Measurements from ENCODE around the gene RRP1. TPM values are rescaled to one million over a fixed set of nuclear protein-coding genes. Genes with fewer than 3 reads are reported as not detected.

RRP1 gene
- total RNA-seq, 2 donors from 2014 or later: 5.7 to 10.0 TPM

GRCh38 chr21:43829575-43830119 is 40.3 kb downstream of the RRP1 start:
- Histone ChIP-seq H3K36me3 (no peaks in the 10 kb centered on the region), H3K4me1 (no peaks in the 10 kb centered on the region), H3K27me3 (no peaks in the 10 kb centered on the region), H3K9me3 (no peaks in the 10 kb centered on the region), H3K27ac (no peak overlapping the region), H3K4me3 (no peak overlapping the region)
- no peak for DNase-seq (ENCODE audit: low spot score)
- TF ChIP-seq, protein P1, sequence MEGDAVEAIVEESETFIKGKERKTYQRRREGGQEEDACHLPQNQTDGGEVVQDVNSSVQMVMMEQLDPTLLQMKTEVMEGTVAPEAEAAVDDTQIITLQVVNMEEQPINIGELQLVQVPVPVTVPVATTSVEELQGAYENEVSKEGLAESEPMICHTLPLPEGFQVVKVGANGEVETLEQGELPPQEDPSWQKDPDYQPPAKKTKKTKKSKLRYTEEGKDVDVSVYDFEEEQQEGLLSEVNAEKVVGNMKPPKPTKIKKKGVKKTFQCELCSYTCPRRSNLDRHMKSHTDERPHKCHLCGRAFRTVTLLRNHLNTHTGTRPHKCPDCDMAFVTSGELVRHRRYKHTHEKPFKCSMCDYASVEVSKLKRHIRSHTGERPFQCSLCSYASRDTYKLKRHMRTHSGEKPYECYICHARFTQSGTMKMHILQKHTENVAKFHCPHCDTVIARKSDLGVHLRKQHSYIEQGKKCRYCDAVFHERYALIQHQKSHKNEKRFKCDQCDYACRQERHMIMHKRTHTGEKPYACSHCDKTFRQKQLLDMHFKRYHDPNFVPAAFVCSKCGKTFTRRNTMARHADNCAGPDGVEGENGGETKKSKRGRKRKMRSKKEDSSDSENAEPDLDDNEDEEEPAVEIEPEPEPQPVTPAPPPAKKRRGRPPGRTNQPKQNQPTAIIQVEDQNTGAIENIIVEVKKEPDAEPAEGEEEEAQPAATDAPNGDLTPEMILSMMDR (IDR thresholded peaks at IDR 0.05): no peak

GRCh38 chr21:43832158-43832550 is 42.8 kb downstream of the RRP1 start:
- TF ChIP-seq, protein P1 (IDR thresholded peaks at IDR 0.05): no peak
- no peaks in the 10 kb centered on the region for H3K36me3 ChIP-seq
- H3K27me3 ChIP-seq: no peaks in the 10 kb centered on the region
- H3K27ac ChIP-seq: no peak overlapping the region
- no peak for DNase-seq (ENCODE audit: low spot score)
- no peaks in the 10 kb centered on the region for H3K4me1 ChIP-seq
- H3K9me3 ChIP-seq: no peaks in the 10 kb centered on the region
- H3K4me3 ChIP-seq: no peak overlapping the region

DNA sequence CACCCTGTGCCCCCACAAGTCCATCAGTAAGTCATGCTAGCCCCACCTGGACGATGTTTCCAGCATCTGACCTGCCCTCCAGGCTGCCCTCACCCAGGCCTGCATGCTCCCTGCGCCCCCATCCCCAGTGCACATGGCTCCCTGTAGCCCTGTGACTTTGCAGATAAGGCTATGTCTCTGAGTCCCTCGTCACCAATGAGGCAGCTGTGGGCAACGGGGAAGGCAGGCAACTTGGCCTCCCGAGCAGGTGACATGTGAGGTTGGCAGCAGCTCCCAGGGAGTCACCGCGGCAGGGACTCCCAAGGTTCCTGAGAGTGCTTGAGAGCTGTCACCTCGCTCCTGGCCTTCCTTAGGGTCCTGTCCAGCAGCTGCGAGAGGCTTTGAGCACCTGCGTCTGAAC is 43.3 kb downstream of the RRP1 start:
- DNase-seq (ENCODE audit: low spot score): no peak
- Histone ChIP-seq H3K4me3 (no peak overlapping the region), H3K27me3 (no peaks in the 10 kb centered on the region), H3K27ac (no peak overlapping the region), H3K9me3 (no peaks in the 10 kb centered on the region), H3K4me1 (no peaks in the 10 kb centered on the region), H3K36me3 (no peaks in the 10 kb centered on the region)
- TF ChIP-seq, protein P1 (IDR thresholded peaks at IDR 0.05): no peak

DNA sequence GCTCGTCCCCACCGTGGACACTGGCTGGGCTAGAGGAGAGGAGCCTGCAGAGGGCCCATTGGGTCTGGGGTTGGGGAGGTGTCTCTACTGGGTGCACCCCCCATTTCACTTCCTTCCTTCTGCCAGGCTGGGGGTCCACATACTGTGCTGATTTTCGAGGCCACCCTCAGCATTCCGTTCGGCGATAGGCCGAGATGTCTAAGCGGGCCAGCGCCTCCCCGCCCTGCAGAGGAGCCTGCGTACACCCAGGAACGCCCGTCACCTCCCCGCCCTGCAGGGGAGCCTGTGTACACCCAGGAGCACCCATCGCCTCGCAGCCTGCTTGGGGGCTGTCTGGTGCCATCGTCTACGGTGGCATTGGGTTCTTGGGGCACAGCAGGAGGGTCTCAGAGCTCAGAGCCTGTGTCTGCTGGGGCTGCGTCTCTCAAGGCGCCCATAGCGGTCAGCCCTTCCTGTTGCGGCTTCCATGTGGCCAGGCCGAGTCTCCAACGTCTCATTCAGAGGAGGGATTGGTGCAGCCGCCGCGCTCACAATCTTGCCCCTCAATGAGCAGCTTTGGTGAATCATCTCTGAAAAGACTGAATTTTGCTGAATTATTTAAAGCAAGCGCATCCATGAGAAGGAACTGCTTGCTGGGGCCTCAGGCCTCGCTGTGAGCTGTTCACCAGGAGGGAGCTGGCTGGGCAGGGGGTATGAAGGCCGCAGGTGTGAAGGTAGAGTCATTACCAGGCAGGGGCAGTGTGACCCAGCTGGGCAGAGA is 44.9 kb downstream of the RRP1 start:
- Histone ChIP-seq H3K4me3 (no peak overlapping the region), H3K36me3 (no peaks in the 10 kb centered on the region), H3K27me3 (no peaks in the 10 kb centered on the region), H3K27ac (no peak overlapping the region), H3K4me1 (no peaks in the 10 kb centered on the region), H3K9me3 (no peaks in the 10 kb centered on the region)
- TF ChIP-seq, protein P1 (IDR thresholded peaks at IDR 0.05): no peak
- no peak for DNase-seq (ENCODE audit: low spot score)

DNA sequence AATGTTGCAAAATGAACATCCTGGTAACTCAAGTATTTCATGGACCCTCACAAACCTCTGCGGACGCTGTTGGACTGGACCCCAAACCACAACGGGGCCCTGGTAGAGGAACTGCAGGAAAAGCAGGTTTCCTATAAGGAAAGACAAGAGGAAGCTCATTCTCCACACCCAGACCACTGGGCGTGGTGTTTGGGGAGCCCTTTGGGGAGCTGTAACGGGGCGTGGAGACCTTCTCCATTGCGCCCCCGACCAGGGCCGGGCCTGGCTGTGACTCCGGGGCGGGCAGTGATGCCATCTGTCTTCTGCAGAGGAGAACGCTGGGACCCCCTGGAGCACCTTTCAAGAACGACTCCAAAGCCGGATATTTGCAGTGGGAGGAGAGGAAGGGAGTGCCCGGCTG is 45.7 kb downstream of the RRP1 start:
- no peak for DNase-seq (ENCODE audit: low spot score)
- H3K36me3 ChIP-seq: no peaks in the 10 kb centered on the region
- no peaks in the 10 kb centered on the region for H3K9me3 ChIP-seq
- H3K27ac ChIP-seq: no peak overlapping the region
- TF ChIP-seq, protein P1 (IDR thresholded peaks at IDR 0.05): no peak
- H3K4me3 ChIP-seq: no peak overlapping the region
- no peaks in the 10 kb centered on the region for H3K4me1 ChIP-seq
- no peaks in the 10 kb centered on the region for H3K27me3 ChIP-seq
